Smooth muscle cell (in vitro differentiated cells): ENCODE results near the gene NUDT5. TPM values are rescaled to one million over a fixed set of nuclear protein-coding genes. Genes with fewer than 3 reads are reported as not detected.
"Not testable (repeated sequence)": the region's sequence is repeated elsewhere in the genome, so short reads cannot be mapped to it uniquely, and the experiment has no call there.

Experiments
- DNase-seq: peaks from one replicate; lab custom pipeline; 2025; ENCODE audit not compliant: unreplicated experiment; lab: John Stamatoyannopoulos, UW
- H2AFZ ChIP-seq: fragments of 200-600 bp; sonication (generic); 2 replicates; pipeline ENCODE4 v1.6.0; 2016; ENCODE audit warnings: antibody characterized with exemption, low read depth, mild to moderate bottlenecking
- H3F3A ChIP-seq: fragments of 200-600 bp; sonication (generic); 2 replicates; pipeline ENCODE4 v1.6.0; 2017; ENCODE audit warnings: antibody characterized with exemption, low read depth
- H3K27ac ChIP-seq: fragments of 200-600 bp; sonication (generic); 2 replicates; pipeline ENCODE4 v1.5.1; 2016; ENCODE audit warnings: low read depth, mild to moderate bottlenecking
- H3K27me3 ChIP-seq: fragments of 200-600 bp; sonication (generic); 2 replicates; pipeline ENCODE4 v1.6.1; 2016; ENCODE audit warnings: low read depth, mild to moderate bottlenecking
- H3K36me3 ChIP-seq: fragments of 200-600 bp; sonication (generic); 2 replicates; pipeline ENCODE4 v1.5.1; 2016; ENCODE audit warnings: low read depth
- H3K4me1 ChIP-seq: fragments of 200-600 bp; sonication (generic); 2 replicates; pipeline ENCODE4 v1.5.1; 2016; ENCODE audit warnings: low read depth
- H3K4me2 ChIP-seq: fragments of 200-600 bp; sonication (generic); 2 replicates; pipeline ENCODE4 v1.6.0; 2016; ENCODE audit warnings: mild to moderate bottlenecking
- H3K4me3 ChIP-seq: fragments of 200-600 bp; sonication (generic); 2 replicates; pipeline ENCODE4 v1.5.1; 2016; ENCODE audit warnings: mild to moderate bottlenecking
- H3K79me2 ChIP-seq: fragments of 200-600 bp; sonication (generic); 2 replicates; pipeline ENCODE4 v1.6.0; 2016; ENCODE audit warnings: low read depth, mild to moderate bottlenecking
- H3K9ac ChIP-seq: fragments of 200-600 bp; sonication (generic); 2 replicates; pipeline ENCODE4 v1.6.0; 2016; ENCODE audit warnings: low read depth
- H3K9me3 ChIP-seq: fragments of 200-600 bp; sonication (generic); replicated peaks from 2 replicates; pipeline ENCODE4 v1.5.1; 2016; ENCODE audit warnings: low read depth
- H4K20me1 ChIP-seq: fragments of 200-600 bp; sonication (generic); 2 replicates; pipeline ENCODE4 v1.6.0; 2016; ENCODE audit warnings: low read depth
- CTCF ChIP-seq: fragments of 200-600 bp; sonication (generic); IDR thresholded peaks from 2 replicates; pipeline ENCODE4 v1.5.1; 2017; ENCODE audit warnings: borderline replicate concordance, mild to moderate bottlenecking, antibody characterized with exemption; ENCODE audit not compliant: insufficient read depth, poor library complexity, severe bottlenecking
- WGBS: methylation state at CpG from one replicate; pipeline ENCODE4 v1.1.7; 2016; ENCODE audit warnings: low lambda C conversion rate; 5-methylcytosine and 5-hydroxymethylcytosine counted together
- polyA plus RNA-seq: library from polyadenylated mRNA; unstranded; fragments of >200 nt; fragmentation: Nextera tagmentation; extraction: Ambion mirVana; gene quantifications from 2 replicates; pipeline ENCODE4 v1.2.1, GENCODE V29; 2016
- total RNA-seq: library from RNA; depleted of rRNA; stranded (reverse); fragments of >200 nt; gene quantifications from 2 replicates; pipeline ENCODE4 v1.2.3, GENCODE V29; 2014

NUDT5 gene
- total and polyA plus RNA-seq, 2 experiments from 2014 or later: 64.8 to 89.6 TPM

GRCh38 chr10:12235116-12235694 lies 39.5 kb upstream of the NUDT5 start:
- H2AFZ ChIP-seq: no peak overlapping the region
- H3K9ac ChIP-seq: peak overlapping the region; percentile 13
- H3K4me3 ChIP-seq: no peak overlapping the region
- H4K20me1 ChIP-seq: no peaks in the 10 kb centered on the region
- peaks cover 3% of the 10 kb centered on the region for H3K36me3 ChIP-seq
- peak overlapping the region; percentile 84 for H3K27ac ChIP-seq
- no peak for TF ChIP-seq CTCF
- no peaks in the 10 kb centered on the region for H3K79me2 ChIP-seq
- WGBS: 21% methylated on average over 3 of the region's 3 CpGs
- peak overlapping the region; percentile 48 for H3K4me2 ChIP-seq
- DNase-seq: no peak
- peaks cover 9% of the 10 kb centered on the region for H3F3A ChIP-seq
- no peaks in the 10 kb centered on the region for H3K9me3 ChIP-seq
- no peaks in the 10 kb centered on the region for H3K27me3 ChIP-seq
- H3K4me1 ChIP-seq: peaks cover 8% of the 10 kb centered on the region

- H3K9ac ChIP-seq, H3F3A ChIP-seq, H2AFZ ChIP-seq, H4K20me1 ChIP-seq, H3K27me3 ChIP-seq, H3K79me2 ChIP-seq, H3K36me3 ChIP-seq, H3K4me1 ChIP-seq, H3K4me3 ChIP-seq, DNase-seq, H3K9me3 ChIP-seq: not testable (repeated sequence)
- peak overlapping the region; percentile 48 for H3K4me2 ChIP-seq
- 92% methylated on average over 5 of the region's 5 CpGs for WGBS
- H3K27ac ChIP-seq: peak overlapping the region; percentile 84
Measured at GRCh38 chr10:12234687-12235086, 39.0 kb upstream of the NUDT5 start.

GRCh38 chr10:12228851-12229250 lies 33.2 kb upstream of the NUDT5 start:
- Histone ChIP-seq H2AFZ (no peak overlapping the region), H3K4me2 (no peak overlapping the region), H3K27ac (no peak overlapping the region), H3K36me3 (peaks cover 4% of the 10 kb centered on the region), H3K79me2 (no peaks in the 10 kb centered on the region), H3K9me3 (no peaks in the 10 kb centered on the region), H3K4me3 (no peak overlapping the region), H4K20me1 (no peaks in the 10 kb centered on the region), H3K27me3 (no peaks in the 10 kb centered on the region), H3K9ac (no peak overlapping the region), H3F3A (peaks cover 3% of the 10 kb centered on the region), H3K4me1 (no peaks in the 10 kb centered on the region)
- 94% methylated on average over 11 of the region's 11 CpGs for WGBS
- DNase-seq: no peak
- TF ChIP-seq CTCF: no peak

- not testable (repeated sequence) for H3K4me3 ChIP-seq, H3K9me3 ChIP-seq, H3K36me3 ChIP-seq, H3K79me2 ChIP-seq, H3K4me2 ChIP-seq, H3K27me3 ChIP-seq, H3K4me1 ChIP-seq, H3F3A ChIP-seq, H2AFZ ChIP-seq, H3K27ac ChIP-seq, DNase-seq, H3K9ac ChIP-seq, H4K20me1 ChIP-seq
- 94% methylated on average over 24 of the region's 28 CpGs for WGBS
Measured at GRCh38 chr10:12226438-12226837, 30.7 kb upstream of the NUDT5 start.

GRCh38 chr10:12225444-12225843 lies 29.8 kb upstream of the NUDT5 start:
- Histone ChIP-seq H3K4me1 (no peaks in the 10 kb centered on the region), H3K27ac (no peak overlapping the region), H3K9ac (no peak overlapping the region), H3F3A (no peaks in the 10 kb centered on the region), H3K4me2 (no peak overlapping the region), H3K27me3 (no peaks in the 10 kb centered on the region), H3K79me2 (peaks cover 5% of the 10 kb centered on the region), H3K36me3 (peaks cover 4% of the 10 kb centered on the region), H4K20me1 (no peaks in the 10 kb centered on the region), H3K4me3 (no peak overlapping the region), H2AFZ (no peak overlapping the region), H3K9me3 (no peaks in the 10 kb centered on the region)
- no peak for DNase-seq
- 100% methylated on average over 2 of the region's 2 CpGs for WGBS
- no peak for TF ChIP-seq CTCF
